WTC11 (cell line): ENCODE data around the gene TRAPPC3.

ENCODE experiments used
- ZBTB21 ChIP-seq: sonication (generic); formaldehyde crosslinking; IDR thresholded peaks from 2 replicates; pipeline ENCODE4 v1.8.1; 2023; ENCODE audit warnings: mild to moderate bottlenecking, missing genetic modification reagents, borderline replicate concordance
- ZNF232 ChIP-seq: sonication (generic); formaldehyde crosslinking; IDR thresholded peaks from 2 replicates; pipeline ENCODE4 v1.8.0; 2022; ENCODE audit warnings: mild to moderate bottlenecking, missing genetic modification reagents
- TF ChIP-seq, protein P1 (sequence below): fragments of 200-600 bp; IDR thresholded peaks from 2 replicates; pipeline ENCODE4 v1.8.0; 2022; ENCODE audit warnings: antibody characterized with exemption

DNA sequence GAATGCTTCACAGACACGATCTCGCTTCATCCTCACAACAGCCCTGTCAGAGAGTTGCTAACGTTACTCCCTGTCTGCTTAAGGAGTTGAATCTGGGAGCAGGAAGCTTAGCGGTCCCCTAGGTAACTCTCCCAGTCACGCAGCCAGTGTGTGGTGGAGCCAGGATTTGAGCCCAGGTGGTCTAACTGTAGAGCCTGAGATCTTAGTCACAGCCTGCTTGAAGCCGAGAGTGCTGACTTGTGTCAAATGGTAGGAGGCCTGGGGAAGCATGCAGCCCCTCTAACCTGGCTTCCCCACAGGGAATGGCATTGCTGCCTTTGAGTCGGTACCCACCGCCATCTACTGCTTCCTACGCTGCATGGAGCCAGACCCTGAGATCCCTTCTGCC is 56.5 kb downstream of the TRAPPC3 start:
- TF ChIP-seq, protein P1, sequence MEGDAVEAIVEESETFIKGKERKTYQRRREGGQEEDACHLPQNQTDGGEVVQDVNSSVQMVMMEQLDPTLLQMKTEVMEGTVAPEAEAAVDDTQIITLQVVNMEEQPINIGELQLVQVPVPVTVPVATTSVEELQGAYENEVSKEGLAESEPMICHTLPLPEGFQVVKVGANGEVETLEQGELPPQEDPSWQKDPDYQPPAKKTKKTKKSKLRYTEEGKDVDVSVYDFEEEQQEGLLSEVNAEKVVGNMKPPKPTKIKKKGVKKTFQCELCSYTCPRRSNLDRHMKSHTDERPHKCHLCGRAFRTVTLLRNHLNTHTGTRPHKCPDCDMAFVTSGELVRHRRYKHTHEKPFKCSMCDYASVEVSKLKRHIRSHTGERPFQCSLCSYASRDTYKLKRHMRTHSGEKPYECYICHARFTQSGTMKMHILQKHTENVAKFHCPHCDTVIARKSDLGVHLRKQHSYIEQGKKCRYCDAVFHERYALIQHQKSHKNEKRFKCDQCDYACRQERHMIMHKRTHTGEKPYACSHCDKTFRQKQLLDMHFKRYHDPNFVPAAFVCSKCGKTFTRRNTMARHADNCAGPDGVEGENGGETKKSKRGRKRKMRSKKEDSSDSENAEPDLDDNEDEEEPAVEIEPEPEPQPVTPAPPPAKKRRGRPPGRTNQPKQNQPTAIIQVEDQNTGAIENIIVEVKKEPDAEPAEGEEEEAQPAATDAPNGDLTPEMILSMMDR, result no peak
- TF ChIP-seq ZNF232 (no peak), ZBTB21 (CRISPR knock-in tag) (no peak)
